HepG2 (cell line): Measurements from ENCODE around the gene POLR3E. TPM values are rescaled to one million over a fixed set of nuclear protein-coding genes. Genes with fewer than 3 reads are reported as not detected.

ENCODE experiments used
- CBX5 ChIP-seq: sonication (generic); formaldehyde crosslinking; IDR thresholded peaks from 2 replicates; pipeline ENCODE4 v1.4.0; 2020; ENCODE audit warnings: missing genetic modification reagents, borderline replicate concordance
- CERS6 ChIP-seq: sonication (generic); formaldehyde crosslinking; IDR thresholded peaks from 2 replicates; pipeline ENCODE4 v1.5.0; 2020; ENCODE audit warnings: missing genetic modification reagents
- KLF11 ChIP-seq: IDR thresholded peaks from 2 replicates; pipeline ENCODE4 v1.6.1; 2016; ENCODE audit warnings: missing compliant biosample characterization
- MLLT10 ChIP-seq: sonication (generic); formaldehyde crosslinking; IDR thresholded peaks from 2 replicates; pipeline ENCODE4 v1.4.0; 2020; ENCODE audit warnings: missing genetic modification reagents
- POLR2G ChIP-seq: fragments of 200-400 bp; formaldehyde crosslinking; IDR thresholded peaks from 2 replicates; pipeline ENCODE4 v1.6.1; 2018; ENCODE audit warnings: mild to moderate bottlenecking, low read depth, low read length, moderate library complexity
- TBP ChIP-seq: sonication (generic); formaldehyde crosslinking; IDR thresholded peaks from 2 replicates; pipeline ENCODE4 v1.5.0; 2020; ENCODE audit warnings: missing genetic modification reagents
- TBX2 ChIP-seq: sonication (generic); formaldehyde crosslinking; IDR thresholded peaks from 2 replicates; pipeline ENCODE4 v1.5.0; 2020; ENCODE audit warnings: missing genetic modification reagents, mild to moderate bottlenecking, borderline replicate concordance
- TFDP1 ChIP-seq: IDR thresholded peaks from 2 replicates; pipeline ENCODE4 v1.6.1; 2016; ENCODE audit warnings: missing compliant biosample characterization, missing genetic modification reagents, borderline replicate concordance
- polyA plus RNA-seq, 8 experiments: library from polyadenylated mRNA; depleted of rRNA in 3 of 8; stranded (reverse) in 7 of 8; unstranded in 1 of 8; fragments of >200 nt; fragmentation: Illumina TruSeq in 4 of 8; extraction: Trizol in 4 of 8; gene quantifications; 2 replicates each; pipeline versions ENCODE4 v1.2.1 to v1.2.3, GENCODE V29; 2011 to 2016; ENCODE audit warnings: low read depth in 4 of 8, missing spikeins in 1 of 8, mixed read lengths in 1 of 8; ENCODE audit not compliant: insufficient read depth in 1 of 8
- total RNA-seq, 5 experiments: library from RNA; depleted of rRNA; stranded (reverse); fragments of >200 nt; fragmentation: Illumina TruSeq; extraction: Trizol; gene quantifications; 2 replicates each; pipeline ENCODE4 v1.2.3, GENCODE V29; 2016; ENCODE audit warnings: low read depth in 1 of 5
- TF ChIP-seq, protein P1 (sequence below): sonication (generic); formaldehyde crosslinking; IDR thresholded peaks from 2 replicates; pipeline ENCODE4 v1.5.1; 2020; ENCODE audit warnings: missing genetic modification reagents, mild to moderate bottlenecking, borderline replicate concordance
- TF ChIP-seq, protein P2 (sequence below): sonication (generic); formaldehyde crosslinking; conservative IDR thresholded peaks from 2 replicates; pipeline ENCODE4 v1.8.0; 2022; ENCODE audit warnings: mild to moderate bottlenecking, moderate library complexity, missing genetic modification reagents
- TF ChIP-seq, protein P3 (sequence below): sonication (generic); formaldehyde crosslinking; IDR thresholded peaks from 2 replicates; pipeline ENCODE4 v1.9.0; 2022; ENCODE audit warnings: missing genetic modification reagents, mild to moderate bottlenecking, borderline replicate concordance

The POLR3E gene
- total and polyA plus RNA-seq, 2 of the 13 experiments (the other 11 are each of a cell fraction or from before 2014, with no cell fraction given), result 135 to 262 TPM

GRCh38 chr16:22335668-22336246 is 38.5 kb downstream of the POLR3E start (continued):
- no peak for TF ChIP-seq TFDP1 (CRISPR knock-in tag)
- 0 out of 2 replicates have a peak, but pooled peaks have one; percentile 29 for TF ChIP-seq CBX5
- TF ChIP-seq POLR2G, result peak; percentile 60
- peak; percentile 22; the same call in 1 of the 2 replicates for TF ChIP-seq TBX2 (CRISPR knock-in tag)
- TF ChIP-seq, protein P1, sequence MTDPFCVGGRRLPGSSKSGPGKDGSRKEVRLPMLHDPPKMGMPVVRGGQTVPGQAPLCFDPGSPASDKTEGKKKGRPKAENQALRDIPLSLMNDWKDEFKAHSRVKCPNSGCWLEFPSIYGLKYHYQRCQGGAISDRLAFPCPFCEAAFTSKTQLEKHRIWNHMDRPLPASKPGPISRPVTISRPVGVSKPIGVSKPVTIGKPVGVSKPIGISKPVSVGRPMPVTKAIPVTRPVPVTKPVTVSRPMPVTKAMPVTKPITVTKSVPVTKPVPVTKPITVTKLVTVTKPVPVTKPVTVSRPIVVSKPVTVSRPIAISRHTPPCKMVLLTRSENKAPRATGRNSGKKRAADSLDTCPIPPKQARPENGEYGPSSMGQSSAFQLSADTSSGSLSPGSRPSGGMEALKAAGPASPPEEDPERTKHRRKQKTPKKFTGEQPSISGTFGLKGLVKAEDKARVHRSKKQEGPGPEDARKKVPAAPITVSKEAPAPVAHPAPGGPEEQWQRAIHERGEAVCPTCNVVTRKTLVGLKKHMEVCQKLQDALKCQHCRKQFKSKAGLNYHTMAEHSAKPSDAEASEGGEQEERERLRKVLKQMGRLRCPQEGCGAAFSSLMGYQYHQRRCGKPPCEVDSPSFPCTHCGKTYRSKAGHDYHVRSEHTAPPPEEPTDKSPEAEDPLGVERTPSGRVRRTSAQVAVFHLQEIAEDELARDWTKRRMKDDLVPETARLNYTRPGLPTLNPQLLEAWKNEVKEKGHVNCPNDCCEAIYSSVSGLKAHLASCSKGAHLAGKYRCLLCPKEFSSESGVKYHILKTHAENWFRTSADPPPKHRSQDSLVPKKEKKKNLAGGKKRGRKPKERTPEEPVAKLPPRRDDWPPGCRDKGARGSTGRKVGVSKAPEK (CRISPR knock-in tag), result no peak
- TF ChIP-seq, protein P2, sequence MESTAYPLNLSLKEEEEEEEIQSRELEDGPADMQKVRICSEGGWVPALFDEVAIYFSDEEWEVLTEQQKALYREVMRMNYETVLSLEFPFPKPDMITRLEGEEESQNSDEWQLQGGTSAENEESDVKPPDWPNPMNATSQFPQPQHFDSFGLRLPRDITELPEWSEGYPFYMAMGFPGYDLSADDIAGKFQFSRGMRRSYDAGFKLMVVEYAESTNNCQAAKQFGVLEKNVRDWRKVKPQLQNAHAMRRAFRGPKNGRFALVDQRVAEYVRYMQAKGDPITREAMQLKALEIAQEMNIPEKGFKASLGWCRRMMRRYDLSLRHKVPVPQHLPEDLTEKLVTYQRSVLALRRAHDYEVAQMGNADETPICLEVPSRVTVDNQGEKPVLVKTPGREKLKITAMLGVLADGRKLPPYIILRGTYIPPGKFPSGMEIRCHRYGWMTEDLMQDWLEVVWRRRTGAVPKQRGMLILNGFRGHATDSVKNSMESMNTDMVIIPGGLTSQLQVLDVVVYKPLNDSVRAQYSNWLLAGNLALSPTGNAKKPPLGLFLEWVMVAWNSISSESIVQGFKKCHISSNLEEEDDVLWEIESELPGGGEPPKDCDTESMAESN (CRISPR knock-in tag), result 0 out of 2 replicates have a peak, but pooled peaks have one; percentile 52
- TF ChIP-seq, protein P3, sequence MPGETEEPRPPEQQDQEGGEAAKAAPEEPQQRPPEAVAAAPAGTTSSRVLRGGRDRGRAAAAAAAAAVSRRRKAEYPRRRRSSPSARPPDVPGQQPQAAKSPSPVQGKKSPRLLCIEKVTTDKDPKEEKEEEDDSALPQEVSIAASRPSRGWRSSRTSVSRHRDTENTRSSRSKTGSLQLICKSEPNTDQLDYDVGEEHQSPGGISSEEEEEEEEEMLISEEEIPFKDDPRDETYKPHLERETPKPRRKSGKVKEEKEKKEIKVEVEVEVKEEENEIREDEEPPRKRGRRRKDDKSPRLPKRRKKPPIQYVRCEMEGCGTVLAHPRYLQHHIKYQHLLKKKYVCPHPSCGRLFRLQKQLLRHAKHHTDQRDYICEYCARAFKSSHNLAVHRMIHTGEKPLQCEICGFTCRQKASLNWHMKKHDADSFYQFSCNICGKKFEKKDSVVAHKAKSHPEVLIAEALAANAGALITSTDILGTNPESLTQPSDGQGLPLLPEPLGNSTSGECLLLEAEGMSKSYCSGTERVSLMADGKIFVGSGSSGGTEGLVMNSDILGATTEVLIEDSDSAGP (CRISPR knock-in tag), result peak; percentile 41; the same call in 1 of the 2 replicates
- no peak for TF ChIP-seq TBP
- no peak for TF ChIP-seq MLLT10 (CRISPR knock-in tag)
- no peak for TF ChIP-seq CERS6 (CRISPR knock-in tag)
- TF ChIP-seq KLF11 (CRISPR knock-in tag), result no peak
